HepG2 (cell line): ENCODE measurements around the gene TMC8. TPM values are rescaled to one million over a fixed set of nuclear protein-coding genes. Genes with fewer than 3 reads are reported as not detected.

Experiments
- NFAT5 ChIP-seq: sonication (generic); formaldehyde crosslinking; IDR thresholded peaks from 2 replicates; pipeline ENCODE4 v1.4.0; 2020; ENCODE audit warnings: missing genetic modification reagents
- SNAPC4 ChIP-seq: sonication (generic); formaldehyde crosslinking; IDR thresholded peaks from 2 replicates; pipeline ENCODE4 v1.4.0; 2020; ENCODE audit warnings: mild to moderate bottlenecking, missing genetic modification reagents
- ZBTB49 ChIP-seq: sonication (generic); formaldehyde crosslinking; IDR thresholded peaks from 2 replicates; pipeline ENCODE4 v1.4.0; 2020; ENCODE audit warnings: missing genetic modification reagents, borderline replicate concordance
- ZC3H4 ChIP-seq: sonication (generic); formaldehyde crosslinking; IDR thresholded peaks from 2 replicates; pipeline ENCODE4 v1.4.0; 2020; ENCODE audit warnings: missing genetic modification reagents, borderline replicate concordance
- ZNF644 ChIP-seq: IDR thresholded peaks from 2 replicates; pipeline ENCODE4 v1.6.1; 2016; ENCODE audit warnings: low read depth
- polyA plus RNA-seq, 8 experiments: library from polyadenylated mRNA; depleted of rRNA in 3 of 8; stranded (reverse) in 7 of 8; unstranded in 1 of 8; fragments of >200 nt; fragmentation: Illumina TruSeq in 4 of 8; extraction: Trizol in 4 of 8; gene quantifications; 2 replicates each; pipeline versions ENCODE4 v1.2.1 to v1.2.3, GENCODE V29; 2011 to 2016; ENCODE audit warnings: low read depth in 4 of 8, missing spikeins in 1 of 8, mixed read lengths in 1 of 8; ENCODE audit not compliant: insufficient read depth in 1 of 8
- total RNA-seq, 5 experiments: library from RNA; depleted of rRNA; stranded (reverse); fragments of >200 nt; fragmentation: Illumina TruSeq; extraction: Trizol; gene quantifications; 2 replicates each; pipeline ENCODE4 v1.2.3, GENCODE V29; 2016; ENCODE audit warnings: low read depth in 1 of 5
- TF ChIP-seq, protein P1 (sequence below): sonication (generic); formaldehyde crosslinking; IDR thresholded peaks from 2 replicates; pipeline ENCODE4 v1.4.0; 2020; ENCODE audit warnings: missing genetic modification reagents

Gene TMC8
- total and polyA plus RNA-seq, 2 of the 13 experiments (the other 11 are each of a cell fraction or from before 2014, with no cell fraction given): 0.53 to 7.8 TPM

GRCh38 chr17:78133971-78134898 is 3.7 kb downstream of the TMC8 start (continued):
- no peak for TF ChIP-seq ZBTB49 (CRISPR knock-in tag)
- TF ChIP-seq, protein P1, sequence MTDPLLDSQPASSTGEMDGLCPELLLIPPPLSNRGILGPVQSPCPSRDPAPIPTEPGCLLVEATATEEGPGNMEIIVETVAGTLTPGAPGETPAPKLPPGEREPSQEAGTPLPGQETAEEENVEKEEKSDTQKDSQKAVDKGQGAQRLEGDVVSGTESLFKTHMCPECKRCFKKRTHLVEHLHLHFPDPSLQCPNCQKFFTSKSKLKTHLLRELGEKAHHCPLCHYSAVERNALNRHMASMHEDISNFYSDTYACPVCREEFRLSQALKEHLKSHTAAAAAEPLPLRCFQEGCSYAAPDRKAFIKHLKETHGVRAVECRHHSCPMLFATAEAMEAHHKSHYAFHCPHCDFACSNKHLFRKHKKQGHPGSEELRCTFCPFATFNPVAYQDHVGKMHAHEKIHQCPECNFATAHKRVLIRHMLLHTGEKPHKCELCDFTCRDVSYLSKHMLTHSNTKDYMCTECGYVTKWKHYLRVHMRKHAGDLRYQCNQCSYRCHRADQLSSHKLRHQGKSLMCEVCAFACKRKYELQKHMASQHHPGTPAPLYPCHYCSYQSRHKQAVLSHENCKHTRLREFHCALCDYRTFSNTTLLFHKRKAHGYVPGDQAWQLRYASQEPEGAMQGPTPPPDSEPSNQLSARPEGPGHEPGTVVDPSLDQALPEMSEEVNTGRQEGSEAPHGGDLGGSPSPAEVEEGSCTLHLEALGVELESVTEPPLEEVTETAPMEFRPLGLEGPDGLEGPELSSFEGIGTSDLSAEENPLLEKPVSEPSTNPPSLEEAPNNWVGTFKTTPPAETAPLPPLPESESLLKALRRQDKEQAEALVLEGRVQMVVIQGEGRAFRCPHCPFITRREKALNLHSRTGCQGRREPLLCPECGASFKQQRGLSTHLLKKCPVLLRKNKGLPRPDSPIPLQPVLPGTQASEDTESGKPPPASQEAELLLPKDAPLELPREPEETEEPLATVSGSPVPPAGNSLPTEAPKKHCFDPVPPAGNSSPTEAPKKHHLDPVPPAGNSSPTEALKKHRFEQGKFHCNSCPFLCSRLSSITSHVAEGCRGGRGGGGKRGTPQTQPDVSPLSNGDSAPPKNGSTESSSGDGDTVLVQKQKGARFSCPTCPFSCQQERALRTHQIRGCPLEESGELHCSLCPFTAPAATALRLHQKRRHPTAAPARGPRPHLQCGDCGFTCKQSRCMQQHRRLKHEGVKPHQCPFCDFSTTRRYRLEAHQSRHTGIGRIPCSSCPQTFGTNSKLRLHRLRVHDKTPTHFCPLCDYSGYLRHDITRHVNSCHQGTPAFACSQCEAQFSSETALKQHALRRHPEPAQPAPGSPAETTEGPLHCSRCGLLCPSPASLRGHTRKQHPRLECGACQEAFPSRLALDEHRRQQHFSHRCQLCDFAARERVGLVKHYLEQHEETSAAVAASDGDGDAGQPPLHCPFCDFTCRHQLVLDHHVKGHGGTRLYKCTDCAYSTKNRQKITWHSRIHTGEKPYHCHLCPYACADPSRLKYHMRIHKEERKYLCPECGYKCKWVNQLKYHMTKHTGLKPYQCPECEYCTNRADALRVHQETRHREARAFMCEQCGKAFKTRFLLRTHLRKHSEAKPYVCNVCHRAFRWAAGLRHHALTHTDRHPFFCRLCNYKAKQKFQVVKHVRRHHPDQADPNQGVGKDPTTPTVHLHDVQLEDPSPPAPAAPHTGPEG (CRISPR knock-in tag): no peak
- TF ChIP-seq ZNF644 (CRISPR knock-in tag): no peak
- no peak for TF ChIP-seq NFAT5 (CRISPR knock-in tag)
- TF ChIP-seq SNAPC4 (CRISPR knock-in tag): no peak
- TF ChIP-seq ZC3H4 (CRISPR knock-in tag): no peak
